Gastroesophageal sphincter (tissue), 4 donors: ENCODE measurements around the gene C9orf50. TPM values are rescaled to one million over a fixed set of nuclear protein-coding genes. Genes with fewer than 3 reads are reported as not detected.

Experiments
- ATAC-seq: fragments of 150-250 bp; one replicate; pipeline ENCODE4 v1.9.1; 2016; ENCODE audit warnings: mild to moderate bottlenecking, moderate library complexity
- H3K27ac ChIP-seq, 4 donors: fragments of 200-600 bp; sonication (generic) in 3 of 4; 1 replicate in 3 of 4; 2 replicates in 1 of 4; pipeline ENCODE4 v1.5.1; 2016 to 2019
- H3K27me3 ChIP-seq: fragments of 200-600 bp; sonication (generic); one replicate; pipeline ENCODE4 v1.5.1; 2019
- H3K36me3 ChIP-seq, 2 donors: fragments of 200-600 bp; sonication (generic); one replicate each; pipeline ENCODE4 v1.5.1; 2019; ENCODE audit warnings: control low read depth in 1 of 2
- H3K4me1 ChIP-seq, 3 donors: fragments of 200-600 bp; sonication (generic); 1 replicate in 2 of 3; 2 replicates in 1 of 3; pipeline ENCODE4 v1.5.1; 2016 to 2019; ENCODE audit warnings: control low read depth in 2 of 3
- H3K4me3 ChIP-seq, 2 donors: fragments of 200-600 bp; sonication (generic); one replicate each; pipeline ENCODE4 v1.5.1; 2019; ENCODE audit warnings: mild to moderate bottlenecking in 1 of 2, moderate library complexity in 1 of 2
- H3K9me3 ChIP-seq, 3 donors: fragments of 200-600 bp; sonication (generic); one replicate each; pipeline ENCODE4 v1.5.1; 2017 to 2019; ENCODE audit warnings: control low read depth in 2 of 3
- EP300 ChIP-seq: sonication (generic); formaldehyde crosslinking; IDR thresholded peaks from one replicate; pipeline ENCODE4 v1.6.1; 2017; ENCODE audit warnings: antibody characterized with exemption, mild to moderate bottlenecking
- POLR2A ChIP-seq, 2 donors: fragments of 450-650 bp; IDR thresholded peaks; one replicate each; pipeline ENCODE4 v1.6.1; 2017; ENCODE audit warnings: antibody characterized with exemption in 2 of 2, mild to moderate bottlenecking in 2 of 2, moderate library complexity in 1 of 2
- POLR2AphosphoS5 ChIP-seq: sonication (generic); formaldehyde crosslinking; IDR thresholded peaks from one replicate; pipeline ENCODE4 v1.6.1; 2017; ENCODE audit warnings: antibody characterized with exemption
- WGBS, 2 donors: methylation state at CpG; one replicate each; pipeline ENCODE4 v1.1.5; 2018; ENCODE audit warnings: low coverage in 1 of 2; 5-methylcytosine and 5-hydroxymethylcytosine counted together
- total RNA-seq, 4 donors: library from RNA; depleted of rRNA; stranded (reverse); fragments of >200 nt; gene quantifications; one replicate each; pipeline ENCODE4 v1.1.0, GENCODE V29; 2016
- TF ChIP-seq, protein P1 (sequence below), 4 experiments: fragments of 200-600 bp in 2 of 4; fragments of 450-650 bp in 2 of 4; sonication (generic) in 1 of 4; IDR thresholded peaks; one replicate each; pipeline ENCODE4 v1.5.1; 2017 to 2019; ENCODE audit warnings: antibody characterized with exemption in 4 of 4, mild to moderate bottlenecking in 2 of 4, moderate library complexity in 2 of 4

C9orf50 gene
- total RNA-seq, 4 donors from 2014 or later: 0.27 TPM; not detected in 3

DNA sequence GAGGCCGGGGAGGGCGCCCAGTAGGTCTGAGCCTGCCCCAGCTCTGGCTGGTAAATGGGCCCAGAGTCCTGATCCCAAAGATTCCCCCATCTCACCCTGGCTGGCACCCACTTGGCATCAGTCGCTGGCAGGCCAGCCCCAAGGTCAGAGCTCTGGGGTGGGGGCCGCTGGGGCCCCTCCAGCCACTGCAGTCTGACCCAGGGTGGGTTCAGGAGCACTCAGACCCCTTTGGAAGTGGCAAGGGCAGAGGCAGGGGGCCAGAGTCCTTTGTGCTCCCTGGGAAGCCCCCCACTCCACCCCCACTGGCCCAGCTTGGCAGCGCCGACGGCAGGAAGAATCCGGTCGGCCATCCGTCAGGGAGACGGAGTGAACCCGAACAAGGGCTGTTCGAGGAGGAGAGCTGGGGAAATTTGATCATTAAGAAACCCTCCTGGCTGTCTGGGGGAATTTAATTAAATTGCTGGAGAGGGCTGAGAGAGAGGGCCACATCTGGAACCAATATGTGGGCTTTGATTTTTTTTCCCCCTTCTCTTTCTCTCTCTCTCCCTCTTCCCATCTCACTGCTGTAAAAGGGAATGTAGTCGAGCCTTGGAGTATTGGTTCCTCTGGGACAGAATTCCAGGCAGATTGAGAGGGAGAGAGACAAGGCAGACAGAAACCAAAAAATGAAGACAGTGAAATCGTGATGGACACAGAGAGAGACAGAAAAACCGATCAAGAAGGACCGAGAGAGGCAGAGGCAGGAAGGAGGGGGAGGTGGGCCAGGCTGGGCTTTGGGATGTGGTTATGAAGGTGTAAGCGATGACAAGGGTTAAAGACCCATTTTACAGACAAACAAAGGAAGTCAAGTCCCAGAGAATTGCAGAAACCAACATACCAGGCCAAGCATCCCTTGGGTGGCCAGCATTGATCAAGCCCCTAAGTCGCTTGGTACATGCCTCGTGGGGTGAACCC, 29.1 kb upstream of the C9orf50 start:
- no peak overlapping the region for H3K27ac ChIP-seq
- peaks cover 0 to 12% (median 0%) of the 10 kb centered on the region in 3 donors for H3K4me1 ChIP-seq
- WGBS, 2 donors: 85% methylated on average over 13 of the region's 20 CpGs; no CpG with 5 or more reads in 1 of the 2 donors
- no peak for ATAC-seq
- H3K9me3 ChIP-seq: no peaks in the 10 kb centered on the region
- H3K27me3 ChIP-seq: no peaks in the 10 kb centered on the region
- TF ChIP-seq EP300 (no peak), POLR2A (IDR thresholded peaks at IDR 0.05) (no peak), POLR2AphosphoS5 (no peak)
- TF ChIP-seq, protein P1, sequence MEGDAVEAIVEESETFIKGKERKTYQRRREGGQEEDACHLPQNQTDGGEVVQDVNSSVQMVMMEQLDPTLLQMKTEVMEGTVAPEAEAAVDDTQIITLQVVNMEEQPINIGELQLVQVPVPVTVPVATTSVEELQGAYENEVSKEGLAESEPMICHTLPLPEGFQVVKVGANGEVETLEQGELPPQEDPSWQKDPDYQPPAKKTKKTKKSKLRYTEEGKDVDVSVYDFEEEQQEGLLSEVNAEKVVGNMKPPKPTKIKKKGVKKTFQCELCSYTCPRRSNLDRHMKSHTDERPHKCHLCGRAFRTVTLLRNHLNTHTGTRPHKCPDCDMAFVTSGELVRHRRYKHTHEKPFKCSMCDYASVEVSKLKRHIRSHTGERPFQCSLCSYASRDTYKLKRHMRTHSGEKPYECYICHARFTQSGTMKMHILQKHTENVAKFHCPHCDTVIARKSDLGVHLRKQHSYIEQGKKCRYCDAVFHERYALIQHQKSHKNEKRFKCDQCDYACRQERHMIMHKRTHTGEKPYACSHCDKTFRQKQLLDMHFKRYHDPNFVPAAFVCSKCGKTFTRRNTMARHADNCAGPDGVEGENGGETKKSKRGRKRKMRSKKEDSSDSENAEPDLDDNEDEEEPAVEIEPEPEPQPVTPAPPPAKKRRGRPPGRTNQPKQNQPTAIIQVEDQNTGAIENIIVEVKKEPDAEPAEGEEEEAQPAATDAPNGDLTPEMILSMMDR (IDR thresholded peaks at IDR 0.05): no peak
- no peaks in the 10 kb centered on the region for H3K36me3 ChIP-seq
- H3K4me3 ChIP-seq: no peak overlapping the region

- Histone ChIP-seq H3K4me1 (peaks cover 0 to under 1% (median 0%) of the 10 kb centered on the region in 3 donors), H3K27ac (no peak overlapping the region), H3K4me3 (no peak overlapping the region), H3K27me3 (no peaks in the 10 kb centered on the region), H3K9me3 (no peaks in the 10 kb centered on the region), H3K36me3 (no peaks in the 10 kb centered on the region)
- TF ChIP-seq, protein P1 (IDR thresholded peaks at IDR 0.05): no peak
- ATAC-seq: no peak
- WGBS, 2 donors: no CpG with 5 or more reads among the region's 10 CpGs
These were observed 27.8 kb upstream of the C9orf50 start for GRCh38 chr9:129648764-129649115.

DNA sequence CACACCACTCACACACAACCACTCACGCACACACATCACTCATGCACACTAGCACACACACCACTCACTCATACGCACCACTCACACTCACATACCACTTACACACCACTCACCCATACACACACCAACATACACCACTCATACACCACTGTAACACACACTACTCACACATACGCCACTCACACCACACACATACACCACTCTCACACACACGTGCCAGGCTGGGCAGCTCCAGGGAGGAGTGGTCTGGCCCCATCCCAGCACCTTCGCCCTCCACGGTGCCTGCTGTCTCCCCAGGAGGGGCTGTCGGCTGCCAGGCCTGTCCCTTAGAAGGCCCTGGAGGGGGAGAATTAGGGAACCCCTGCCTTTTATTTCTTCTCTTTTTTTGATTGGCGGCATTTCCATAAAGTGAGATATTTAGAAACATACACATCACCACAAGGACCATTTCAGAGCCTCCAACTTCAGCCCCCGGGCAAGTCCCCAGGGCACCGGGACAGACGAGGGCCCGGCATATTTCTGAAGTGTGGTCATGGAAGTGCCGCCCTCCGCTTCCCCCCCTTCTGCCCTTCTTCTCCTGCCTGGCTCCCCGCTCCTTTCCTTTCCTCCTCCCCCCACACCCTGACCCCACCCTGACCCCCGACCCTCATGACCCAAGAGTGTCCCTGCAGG, 27.3 kb upstream of the C9orf50 start:
- WGBS, 2 donors: 66 to 74% methylated on average over 5 to 9 of the region's 16 CpGs
- H3K4me3 ChIP-seq: no peak overlapping the region
- H3K4me1 ChIP-seq: no peaks in the 10 kb centered on the region
- no peaks in the 10 kb centered on the region for H3K36me3 ChIP-seq
- H3K27ac ChIP-seq: no peak overlapping the region
- TF ChIP-seq POLR2AphosphoS5 (no peak), POLR2A (IDR thresholded peaks at IDR 0.05) (no peak), EP300 (no peak)
- TF ChIP-seq, protein P1 (IDR thresholded peaks at IDR 0.05): no peak
- H3K27me3 ChIP-seq: no peaks in the 10 kb centered on the region
- H3K9me3 ChIP-seq: no peaks in the 10 kb centered on the region
- ATAC-seq: no peak

- WGBS, 2 donors: 81 to 86% methylated on average over 7 to 10 of the region's 10 CpGs
- peaks cover 0 to 3% (median 0%) of the 10 kb centered on the region in 3 donors for H3K4me1 ChIP-seq
- TF ChIP-seq, protein P1 (IDR thresholded peaks at IDR 0.05): no peak
- no peak for TF ChIP-seq POLR2AphosphoS5
- TF ChIP-seq POLR2A (IDR thresholded peaks at IDR 0.05): no peak
- TF ChIP-seq EP300: no peak
- no peaks in the 10 kb centered on the region for H3K9me3 ChIP-seq
- no peak for ATAC-seq
- no peaks in the 10 kb centered on the region for H3K36me3 ChIP-seq
- no peak overlapping the region for H3K4me3 ChIP-seq
- no peaks in the 10 kb centered on the region for H3K27me3 ChIP-seq
- H3K27ac ChIP-seq: no peak overlapping the region
These were observed 26.7 kb upstream of the C9orf50 start for GRCh38 chr9:129647635-129648034.
